Peyer's patch (tissue), 4 donors: ENCODE results near the gene GRIK4.

Source experiments
- POLR2A ChIP-seq, 2 donors: fragments of 450-650 bp; IDR thresholded peaks; one replicate each; pipeline ENCODE4 v1.5.1; 2017; ENCODE audit warnings: antibody characterized with exemption in 2 of 2, mild to moderate bottlenecking in 2 of 2, moderate library complexity in 2 of 2
- TF ChIP-seq, protein P1 (sequence below), 6 experiments: fragments of 450-650 bp in 4 of 6; fragments of 200-600 bp in 2 of 6; sonication (generic) in 1 of 6; IDR thresholded peaks; one replicate each; pipeline ENCODE4 v1.5.1; 2017 to 2019; ENCODE audit warnings: antibody characterized with exemption in 6 of 6, mild to moderate bottlenecking in 3 of 6, moderate library complexity in 1 of 6

GRCh38 chr11:120550007-120550406 lies 38.5 kb downstream of the GRIK4 start:
- TF ChIP-seq, protein P1, sequence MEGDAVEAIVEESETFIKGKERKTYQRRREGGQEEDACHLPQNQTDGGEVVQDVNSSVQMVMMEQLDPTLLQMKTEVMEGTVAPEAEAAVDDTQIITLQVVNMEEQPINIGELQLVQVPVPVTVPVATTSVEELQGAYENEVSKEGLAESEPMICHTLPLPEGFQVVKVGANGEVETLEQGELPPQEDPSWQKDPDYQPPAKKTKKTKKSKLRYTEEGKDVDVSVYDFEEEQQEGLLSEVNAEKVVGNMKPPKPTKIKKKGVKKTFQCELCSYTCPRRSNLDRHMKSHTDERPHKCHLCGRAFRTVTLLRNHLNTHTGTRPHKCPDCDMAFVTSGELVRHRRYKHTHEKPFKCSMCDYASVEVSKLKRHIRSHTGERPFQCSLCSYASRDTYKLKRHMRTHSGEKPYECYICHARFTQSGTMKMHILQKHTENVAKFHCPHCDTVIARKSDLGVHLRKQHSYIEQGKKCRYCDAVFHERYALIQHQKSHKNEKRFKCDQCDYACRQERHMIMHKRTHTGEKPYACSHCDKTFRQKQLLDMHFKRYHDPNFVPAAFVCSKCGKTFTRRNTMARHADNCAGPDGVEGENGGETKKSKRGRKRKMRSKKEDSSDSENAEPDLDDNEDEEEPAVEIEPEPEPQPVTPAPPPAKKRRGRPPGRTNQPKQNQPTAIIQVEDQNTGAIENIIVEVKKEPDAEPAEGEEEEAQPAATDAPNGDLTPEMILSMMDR (IDR thresholded peaks at IDR 0.05): no peak
- TF ChIP-seq POLR2A (IDR thresholded peaks at IDR 0.05): no peak
